ENCODE results near the gene CCDC88C.
A peak's percentile ranks its signal among the peaks of the same experiment; 100 is the strongest.

The CCDC88C gene

DNA sequence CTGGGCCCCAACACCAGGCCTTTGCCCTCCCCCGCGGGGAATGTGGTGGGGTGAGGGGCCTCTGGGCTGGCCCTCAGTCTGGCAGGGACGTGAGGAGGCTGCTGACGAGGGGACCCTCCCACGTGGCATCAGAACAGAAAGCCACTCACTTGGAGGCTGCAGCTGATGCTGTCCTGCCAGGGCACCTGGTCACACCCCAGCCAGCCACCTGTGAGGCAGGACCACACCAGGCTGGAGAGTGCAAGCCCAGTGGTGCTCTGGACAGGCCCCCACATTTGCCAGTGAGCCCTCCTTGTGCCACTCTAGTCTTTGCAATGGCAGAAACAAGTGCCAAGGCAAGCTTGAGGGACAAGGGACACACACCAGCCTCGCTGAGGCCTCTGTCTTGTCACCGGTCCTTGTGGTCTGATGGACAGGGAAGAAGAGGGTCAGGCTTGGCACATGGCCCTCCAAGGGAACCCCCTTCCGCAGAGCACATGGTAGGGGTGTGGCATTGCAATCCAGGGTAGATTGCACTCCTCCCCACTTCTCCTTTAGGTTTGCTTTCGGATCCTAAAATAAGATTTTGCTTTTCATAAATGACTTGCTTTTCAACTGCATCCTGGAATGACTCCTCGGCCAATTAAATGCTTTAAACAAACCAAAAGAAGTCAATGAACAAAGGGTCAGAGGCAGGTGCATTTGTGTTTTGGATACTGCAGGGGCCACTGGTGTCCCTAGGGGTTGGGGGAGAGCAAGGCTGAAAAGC, 53.7 kb downstream of the CCDC88C start:
- Histone ChIP-seq H2AFZ (no peak overlapping the region), H3K4me2 (ENCODE audit: low read length) (no peak overlapping the region), H3K27me3 (ENCODE audit: control insufficient read depth, insufficient read depth, low read length) (no peaks in the 10 kb centered on the region), H3K4me1 (peaks cover 17% of the 10 kb centered on the region), H3K9me3 (ENCODE audit: control insufficient read depth, low read length) (no peaks in the 10 kb centered on the region), H3K4me3 (ENCODE audit: low read depth, low read length) (no peak overlapping the region), H3K27ac (no peak overlapping the region), H3K79me2 (peaks cover 31% of the 10 kb centered on the region), H3K9ac (no peak overlapping the region), H3K36me3 (ENCODE audit: control insufficient read depth, insufficient read depth, low read length) (no peaks in the 10 kb centered on the region)
- TF ChIP-seq, protein P1, sequence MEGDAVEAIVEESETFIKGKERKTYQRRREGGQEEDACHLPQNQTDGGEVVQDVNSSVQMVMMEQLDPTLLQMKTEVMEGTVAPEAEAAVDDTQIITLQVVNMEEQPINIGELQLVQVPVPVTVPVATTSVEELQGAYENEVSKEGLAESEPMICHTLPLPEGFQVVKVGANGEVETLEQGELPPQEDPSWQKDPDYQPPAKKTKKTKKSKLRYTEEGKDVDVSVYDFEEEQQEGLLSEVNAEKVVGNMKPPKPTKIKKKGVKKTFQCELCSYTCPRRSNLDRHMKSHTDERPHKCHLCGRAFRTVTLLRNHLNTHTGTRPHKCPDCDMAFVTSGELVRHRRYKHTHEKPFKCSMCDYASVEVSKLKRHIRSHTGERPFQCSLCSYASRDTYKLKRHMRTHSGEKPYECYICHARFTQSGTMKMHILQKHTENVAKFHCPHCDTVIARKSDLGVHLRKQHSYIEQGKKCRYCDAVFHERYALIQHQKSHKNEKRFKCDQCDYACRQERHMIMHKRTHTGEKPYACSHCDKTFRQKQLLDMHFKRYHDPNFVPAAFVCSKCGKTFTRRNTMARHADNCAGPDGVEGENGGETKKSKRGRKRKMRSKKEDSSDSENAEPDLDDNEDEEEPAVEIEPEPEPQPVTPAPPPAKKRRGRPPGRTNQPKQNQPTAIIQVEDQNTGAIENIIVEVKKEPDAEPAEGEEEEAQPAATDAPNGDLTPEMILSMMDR (IDR thresholded peaks at IDR 0.05): no peak

DNA sequence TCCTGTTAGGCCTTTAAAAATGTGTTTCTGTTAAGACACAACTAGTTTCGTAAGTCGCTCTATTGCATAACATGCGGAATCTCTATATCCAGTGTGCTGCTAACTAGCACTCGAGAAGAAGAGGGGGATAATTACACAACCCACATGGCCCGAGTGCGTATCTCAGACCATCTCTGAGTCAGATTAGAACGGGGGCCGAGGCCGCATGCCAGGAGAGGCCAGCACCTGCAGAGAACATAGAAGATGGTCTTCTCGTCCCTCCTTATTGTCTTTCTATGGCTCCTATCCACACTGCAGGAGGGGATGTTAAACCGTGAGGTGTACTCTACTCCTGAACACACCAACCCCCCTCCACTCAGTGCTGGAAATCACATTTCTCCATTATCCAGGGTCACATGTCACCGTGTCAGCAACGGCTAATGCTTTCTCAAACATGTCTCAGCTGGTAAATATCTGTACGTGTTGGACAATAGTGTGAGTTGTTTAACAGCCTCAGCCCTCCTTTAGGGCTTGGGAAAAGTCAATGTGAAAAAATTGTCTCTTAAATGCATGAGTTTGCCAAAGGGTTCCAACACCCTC, 56.3 kb downstream of the CCDC88C start:
- Histone ChIP-seq H2AFZ (peak overlapping the region; percentile 73), H3K27ac (peak overlapping the region; percentile 75), H3K27me3 (ENCODE audit: control insufficient read depth, insufficient read depth, low read length) (no peaks in the 10 kb centered on the region), H3K4me3 (ENCODE audit: low read depth, low read length) (no peak overlapping the region), H3K4me1 (peaks cover 17% of the 10 kb centered on the region), H3K36me3 (ENCODE audit: control insufficient read depth, insufficient read depth, low read length) (no peaks in the 10 kb centered on the region), H3K9me3 (ENCODE audit: control insufficient read depth, low read length) (no peaks in the 10 kb centered on the region), H3K9ac (no peak overlapping the region), H3K79me2 (peaks cover 22% of the 10 kb centered on the region), H3K4me2 (ENCODE audit: low read length) (peak overlapping the region; percentile 50)
- TF ChIP-seq, protein P1 (IDR thresholded peaks at IDR 0.05): no peak

DNA sequence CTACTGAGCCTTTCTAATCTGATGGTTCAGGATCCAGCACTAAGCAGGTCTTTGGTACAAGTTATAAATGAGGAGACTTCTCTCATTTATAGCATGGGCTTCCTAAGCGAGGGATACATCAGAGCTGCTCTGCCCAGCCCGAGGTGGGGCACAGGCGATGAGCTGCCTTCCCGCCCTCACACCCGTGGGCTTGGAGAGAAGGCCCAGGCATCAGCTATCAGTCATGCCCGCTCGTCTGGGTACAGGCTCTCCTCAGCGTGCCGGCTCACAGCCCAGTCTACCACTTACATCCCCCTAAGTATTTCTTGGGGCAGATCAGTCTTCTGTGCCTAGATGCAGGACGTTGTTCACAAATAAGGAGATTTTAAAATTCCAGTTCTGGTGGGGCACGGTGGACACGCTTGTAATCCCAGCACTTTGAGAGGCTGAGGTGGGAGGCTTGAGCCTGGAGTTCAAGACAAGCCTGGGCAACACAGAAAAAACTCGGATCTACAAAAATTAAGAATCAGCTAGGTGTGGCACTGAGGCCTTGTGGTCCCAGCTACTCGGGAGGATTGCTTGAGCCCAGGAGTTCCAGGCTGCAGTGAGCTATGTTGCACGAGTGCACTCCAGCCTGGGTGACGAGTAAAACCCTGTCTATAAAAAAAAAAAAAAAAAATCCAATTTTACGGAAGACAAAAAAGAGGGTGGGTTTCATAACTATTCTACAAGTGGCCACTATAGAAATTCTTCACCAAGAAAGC, 57.0 kb downstream of the CCDC88C start:
- peak overlapping the region; percentile 75 for H3K27ac ChIP-seq
- peak overlapping the region; percentile 73 for H2AFZ ChIP-seq
- H3K4me1 ChIP-seq: peaks cover 17% of the 10 kb centered on the region
- H3K4me2 ChIP-seq (ENCODE audit: low read length): no peak overlapping the region
- TF ChIP-seq, protein P1 (IDR thresholded peaks at IDR 0.05): no peak
- H3K36me3 ChIP-seq (ENCODE audit: control insufficient read depth, insufficient read depth, low read length): no peaks in the 10 kb centered on the region
- peaks cover 21% of the 10 kb centered on the region for H3K79me2 ChIP-seq
- no peaks in the 10 kb centered on the region for H3K9me3 ChIP-seq (ENCODE audit: control insufficient read depth, low read length)
- no peaks in the 10 kb centered on the region for H3K27me3 ChIP-seq (ENCODE audit: control insufficient read depth, insufficient read depth, low read length)
- no peak overlapping the region for H3K4me3 ChIP-seq (ENCODE audit: low read depth, low read length)
- no peak overlapping the region for H3K9ac ChIP-seq

DNA sequence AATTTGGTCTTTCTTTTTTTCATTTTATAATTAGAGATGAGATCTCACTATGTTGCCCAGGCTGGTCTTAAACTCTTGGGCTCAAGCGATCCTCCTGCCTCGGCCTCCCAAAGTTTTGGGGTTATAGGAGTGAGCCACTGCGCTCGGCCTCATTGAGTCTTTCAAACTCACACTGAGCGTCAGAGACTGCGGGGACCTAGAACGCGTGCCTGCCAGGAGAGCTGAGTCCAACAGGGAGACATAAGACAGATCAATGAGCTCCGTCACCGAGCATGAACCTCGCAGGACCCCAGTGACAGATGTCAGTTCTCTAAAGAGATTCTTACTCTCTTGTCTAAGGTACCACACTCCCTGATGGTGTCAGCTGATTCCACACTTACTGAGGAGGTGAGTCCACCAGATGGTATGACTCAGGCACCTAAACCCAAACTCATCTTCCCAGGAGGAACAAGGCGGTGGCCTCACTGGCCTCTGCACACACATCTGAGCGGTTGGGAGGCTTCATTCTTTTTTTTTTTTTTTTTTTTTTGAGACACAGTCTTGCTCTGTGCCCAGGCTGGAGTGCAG, 58.9 kb downstream of the CCDC88C start:
- TF ChIP-seq, protein P1 (IDR thresholded peaks at IDR 0.05): no peak

More for the DNA sequence above, 58.9 kb downstream of the CCDC88C start:
- no peak overlapping the region for H3K9ac ChIP-seq
- no peak overlapping the region for H3K4me2 ChIP-seq (ENCODE audit: low read length)
- H3K79me2 ChIP-seq: peaks cover 11% of the 10 kb centered on the region
- H3K4me3 ChIP-seq (ENCODE audit: low read depth, low read length): no peak overlapping the region
- H3K27ac ChIP-seq: no peak overlapping the region
- H3K36me3 ChIP-seq (ENCODE audit: control insufficient read depth, insufficient read depth, low read length): no peaks in the 10 kb centered on the region
- H2AFZ ChIP-seq: no peak overlapping the region
- no peaks in the 10 kb centered on the region for H3K27me3 ChIP-seq (ENCODE audit: control insufficient read depth, insufficient read depth, low read length)
- no peaks in the 10 kb centered on the region for H3K9me3 ChIP-seq (ENCODE audit: control insufficient read depth, low read length)
- H3K4me1 ChIP-seq: peaks cover 17% of the 10 kb centered on the region

Data from parathyroid adenoma (tissue), 2 donors.